Stimulated activated CD4-positive, alpha-beta T cell treated with anti-CD3 and anti-CD28 coated beads, TNF-alpha, amount 100 ng/mL, for 24 hours (primary cell): Measurements from ENCODE around the gene AGAP1.
"Not testable (repeated sequence)": the region's sequence is repeated elsewhere in the genome, so short reads cannot be mapped to it uniquely, and the experiment has no call there.

Experiments used
- DNase-seq, 3 experiments: peaks; one replicate each; pipeline ENCODE4 v3.0.0-alpha.2; 2020; ENCODE audit warnings: low read depth in 3 of 3

Gene AGAP1

DNA sequence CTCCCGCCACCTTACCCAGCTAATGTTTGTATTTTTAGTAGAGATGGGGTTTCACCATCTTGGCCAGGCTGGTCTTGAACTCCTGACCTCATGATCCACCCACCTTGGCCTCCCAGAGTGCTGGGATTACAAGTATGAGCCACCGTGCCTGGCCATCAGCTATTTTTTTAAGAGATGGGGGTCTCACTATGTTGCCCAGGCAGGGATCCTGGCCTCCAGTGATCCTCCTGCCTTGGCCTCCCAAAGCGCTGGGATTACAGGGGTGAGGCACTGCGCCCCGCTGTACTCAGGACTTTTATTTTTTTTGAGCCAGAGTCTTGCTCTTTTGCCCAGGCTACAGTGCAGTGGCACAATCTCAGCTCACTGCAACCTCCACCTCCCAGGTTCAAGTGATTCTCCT, 569.0 kb downstream of the AGAP1 start:
- not testable (repeated sequence) for DNase-seq

DNA sequence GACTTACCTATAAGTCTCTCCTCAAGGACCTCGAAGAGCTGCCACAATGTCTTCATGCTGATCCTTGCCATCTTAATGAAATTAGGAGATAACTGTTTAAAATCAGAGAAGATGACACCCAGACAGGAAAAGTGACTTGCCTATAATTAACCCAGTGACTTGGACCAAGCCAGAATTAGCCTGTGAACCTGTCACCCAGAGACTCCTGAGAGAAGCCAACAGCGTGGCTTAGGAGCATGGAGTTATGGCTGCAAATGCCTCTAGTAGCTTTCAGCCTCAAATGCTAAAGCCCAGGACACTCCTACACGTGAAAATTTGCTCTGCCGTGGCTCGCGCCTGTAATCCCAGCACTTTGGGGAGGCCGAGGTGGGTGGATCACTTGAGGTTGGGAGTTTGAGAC, 570.2 kb downstream of the AGAP1 start:
- no peak for DNase-seq

DNA sequence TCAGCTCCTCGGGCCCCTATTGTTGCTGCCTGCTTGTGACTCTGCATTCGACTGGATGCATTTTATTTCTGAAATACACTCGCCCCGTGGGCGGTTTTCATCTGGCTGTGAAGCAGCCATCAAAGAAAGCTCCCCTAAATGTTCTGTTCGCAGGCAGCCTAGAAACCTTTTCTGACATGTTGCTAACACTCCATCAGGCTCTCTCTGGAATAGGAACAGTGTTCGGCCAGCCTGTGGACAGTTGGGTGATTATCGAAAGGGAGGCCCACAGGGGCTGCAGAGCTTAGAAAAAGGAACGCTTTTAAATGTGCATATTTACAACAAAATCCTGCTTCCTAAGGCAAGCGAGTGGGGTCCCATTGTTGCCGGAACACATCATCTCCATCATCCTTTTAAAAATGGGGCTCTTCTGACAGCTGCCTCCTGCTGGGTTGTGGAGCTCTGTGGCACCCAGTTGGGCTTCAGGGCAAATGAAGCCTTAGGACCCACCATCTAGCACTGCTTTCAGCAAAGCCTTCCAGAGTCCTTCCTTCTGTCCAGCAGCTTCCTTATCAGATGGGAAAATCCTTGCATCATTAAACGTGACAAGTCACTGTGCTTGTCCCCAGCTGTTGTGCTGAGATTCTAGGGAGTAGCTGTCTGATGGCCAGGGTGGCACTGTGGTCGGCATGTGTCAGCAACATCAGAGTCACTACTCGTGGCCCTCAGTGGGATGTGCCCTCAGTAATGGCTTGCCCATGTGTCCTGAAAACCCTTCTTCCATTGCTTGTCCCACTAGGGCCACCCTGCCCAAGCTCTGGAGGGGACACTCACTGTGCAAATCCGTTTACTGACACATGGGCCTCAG, 571.7 kb downstream of the AGAP1 start:
- DNase-seq = no peak

DNA sequence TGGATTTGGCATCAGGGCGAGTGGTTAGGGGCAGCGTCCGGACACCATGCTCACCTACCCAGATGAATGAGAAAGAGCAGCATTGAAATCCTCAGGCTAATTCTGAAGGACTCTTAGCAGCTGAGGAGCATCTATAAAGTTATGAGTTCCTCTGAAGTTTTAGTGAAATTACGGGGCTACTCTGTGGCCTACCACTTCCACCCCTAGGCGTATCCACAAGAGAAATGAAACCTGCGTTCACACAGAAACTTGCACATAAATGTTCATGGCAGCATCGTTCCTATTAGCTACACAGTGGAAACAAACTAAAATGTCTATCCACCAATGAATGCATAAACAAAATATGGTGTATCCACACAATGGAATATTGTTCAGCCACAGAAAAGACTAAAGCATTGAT, 576.4 kb downstream of the AGAP1 start:
- no peak for DNase-seq

DNA sequence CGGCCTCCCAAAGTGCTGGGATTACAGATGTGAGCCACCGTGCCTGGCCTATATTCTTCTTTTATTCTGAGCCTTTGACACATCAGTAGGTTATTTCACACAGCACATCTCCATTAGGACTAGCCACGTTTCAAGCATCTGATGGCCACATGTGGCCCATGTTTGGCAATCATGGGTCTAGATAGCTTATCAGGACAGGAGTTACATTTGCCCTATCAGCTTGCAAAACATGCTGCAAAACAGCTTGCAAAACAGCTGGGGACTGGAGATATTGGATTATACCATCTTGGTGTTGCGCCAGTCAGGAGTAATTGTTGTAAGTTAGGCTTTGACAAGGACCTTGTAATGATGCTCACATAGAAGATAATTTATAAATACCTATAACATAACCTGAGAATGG, 579.4 kb downstream of the AGAP1 start:
- DNase-seq = no peak

DNA sequence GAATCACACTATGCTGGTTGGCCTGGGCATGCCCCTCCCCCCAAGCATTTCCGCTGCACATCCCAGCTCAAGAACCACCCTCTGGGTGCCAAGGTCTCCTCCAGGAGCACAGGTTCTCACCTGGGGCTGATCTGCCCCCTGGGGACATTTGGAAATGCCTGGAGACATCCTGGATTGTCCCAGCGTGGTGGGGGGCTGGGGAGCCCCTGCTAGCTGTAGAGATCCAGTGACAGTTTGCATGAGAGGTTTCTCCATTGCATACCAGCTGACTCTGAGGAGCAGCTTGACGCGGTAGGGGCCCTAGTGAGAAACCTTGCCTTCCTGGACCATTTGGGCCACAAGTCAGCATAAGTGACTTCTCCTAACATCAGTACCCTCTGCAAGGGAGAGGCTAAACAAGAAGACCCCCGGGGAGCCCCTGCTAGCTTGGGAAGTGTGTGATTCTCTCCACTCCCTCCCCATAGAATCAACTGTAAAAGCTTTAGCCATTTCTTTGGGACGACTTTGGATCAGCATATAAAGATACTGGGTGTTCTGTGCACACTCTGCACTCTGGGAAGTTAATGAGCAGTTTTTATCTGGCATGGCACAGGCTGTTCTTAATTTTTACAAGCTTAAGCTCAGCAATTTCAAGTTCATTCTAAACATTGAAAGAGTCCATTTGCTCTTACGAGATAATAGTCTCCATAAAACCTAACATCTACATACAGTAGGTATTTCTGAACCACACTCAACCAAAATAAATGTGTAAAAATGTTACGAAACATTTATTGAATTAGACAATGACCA, 580.2 kb downstream of the AGAP1 start:
- DNase-seq = no peak

DNA sequence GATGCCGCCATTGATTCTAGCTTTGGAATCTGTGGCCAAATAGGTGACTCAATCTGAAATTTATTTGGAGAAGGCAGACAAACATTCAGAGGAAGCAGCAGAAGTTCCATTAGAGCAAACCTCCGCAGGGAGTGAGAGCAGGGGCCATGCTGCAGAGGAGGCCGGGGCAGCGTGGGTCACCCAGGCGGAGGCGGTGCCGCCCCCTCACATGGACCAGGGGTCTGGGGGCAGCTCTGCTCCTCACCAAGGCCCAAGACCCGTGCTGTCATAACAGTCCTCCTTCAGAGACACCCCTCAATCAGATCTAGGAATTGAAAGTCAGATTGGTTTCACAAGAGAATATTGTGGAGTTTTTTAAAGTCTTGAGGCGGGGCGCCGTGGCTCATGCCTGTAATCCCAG, 582.0 kb downstream of the AGAP1 start:
- DNase-seq = no peak

DNA sequence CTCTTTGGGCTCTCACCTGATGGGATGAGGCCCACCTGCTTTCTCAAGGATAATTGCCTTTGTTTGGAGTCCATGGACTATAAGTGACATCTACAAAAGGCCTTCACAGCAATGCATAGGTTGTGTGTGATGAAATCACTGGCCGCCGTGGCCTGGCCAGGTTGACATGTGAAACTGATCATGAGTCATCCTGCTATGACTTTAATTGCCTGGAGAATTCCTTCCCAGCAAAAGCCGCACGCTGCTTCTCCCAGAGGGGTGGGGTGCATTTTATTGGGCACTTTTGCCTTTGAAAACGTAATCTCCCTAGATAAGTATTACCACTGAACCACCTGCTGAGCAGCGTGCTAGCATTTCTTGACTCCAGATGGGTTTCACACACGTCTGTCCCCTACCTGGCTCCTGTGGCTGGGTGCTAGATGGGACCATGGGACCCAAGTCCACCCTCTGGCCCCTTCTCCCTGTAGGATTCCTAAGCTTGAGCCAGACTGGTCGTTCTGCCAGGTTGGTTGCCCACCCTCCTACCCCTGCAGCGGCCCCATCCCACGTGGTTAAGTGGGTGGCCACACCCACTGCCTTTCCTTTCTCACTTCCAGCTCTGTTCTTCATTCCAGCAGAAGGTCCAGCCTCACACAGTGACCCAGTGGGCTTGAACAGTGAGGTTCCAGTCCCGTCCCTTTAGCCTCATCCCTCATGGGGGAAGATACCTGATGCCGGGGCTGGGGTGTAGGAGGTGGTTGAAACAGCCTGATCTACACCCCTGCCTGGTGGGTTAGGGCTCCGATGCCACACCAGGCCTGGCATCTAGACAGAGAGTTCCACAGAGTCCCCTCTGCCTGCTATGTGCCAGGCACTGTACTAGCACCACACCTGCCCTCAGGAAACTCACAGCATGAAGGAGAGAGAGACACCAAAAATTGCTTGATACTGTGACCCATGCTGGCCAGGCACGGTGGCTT, 584.7 kb downstream of the AGAP1 start:
- DNase-seq = no peak

DNA sequence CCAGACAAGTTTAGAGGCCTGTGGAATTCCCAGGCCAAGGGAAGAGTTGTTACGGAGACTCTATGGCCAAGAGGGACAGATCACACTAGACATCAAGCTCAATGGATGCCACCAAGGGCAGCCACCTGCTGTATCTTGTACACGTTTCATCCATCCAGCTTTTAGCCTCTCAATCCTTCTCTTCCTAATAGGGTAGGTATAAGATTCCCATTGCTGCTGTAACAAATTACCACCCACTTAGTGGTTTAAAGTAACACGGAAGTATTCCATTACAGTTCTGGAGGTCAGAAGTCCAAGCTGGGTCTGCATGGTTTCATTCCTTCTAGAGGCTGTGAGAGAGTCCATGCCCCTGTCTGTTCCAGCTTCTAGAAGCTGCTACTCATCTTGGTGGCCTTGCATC, 586.6 kb downstream of the AGAP1 start:
- DNase-seq = no peak

DNA sequence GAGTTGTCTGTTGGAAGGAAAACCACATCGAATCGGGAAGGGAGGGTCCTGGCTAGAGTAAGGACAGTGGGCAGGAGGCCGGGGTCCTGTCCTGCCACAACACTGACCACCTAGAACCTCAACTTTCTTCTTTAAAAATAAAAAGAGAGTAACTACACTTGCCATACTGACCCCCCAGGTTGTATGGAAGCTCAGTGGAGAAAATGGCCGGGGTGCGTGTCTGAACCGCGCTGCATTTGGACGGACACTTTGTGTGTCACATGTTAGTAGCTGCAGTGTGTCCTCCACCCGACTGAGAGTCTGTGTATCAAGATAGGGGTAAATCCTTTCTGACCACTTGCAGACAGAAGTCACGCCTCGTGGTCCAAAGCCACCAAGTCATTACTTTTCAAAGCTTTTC, 587.3 kb downstream of the AGAP1 start:
- no peak for DNase-seq

DNA sequence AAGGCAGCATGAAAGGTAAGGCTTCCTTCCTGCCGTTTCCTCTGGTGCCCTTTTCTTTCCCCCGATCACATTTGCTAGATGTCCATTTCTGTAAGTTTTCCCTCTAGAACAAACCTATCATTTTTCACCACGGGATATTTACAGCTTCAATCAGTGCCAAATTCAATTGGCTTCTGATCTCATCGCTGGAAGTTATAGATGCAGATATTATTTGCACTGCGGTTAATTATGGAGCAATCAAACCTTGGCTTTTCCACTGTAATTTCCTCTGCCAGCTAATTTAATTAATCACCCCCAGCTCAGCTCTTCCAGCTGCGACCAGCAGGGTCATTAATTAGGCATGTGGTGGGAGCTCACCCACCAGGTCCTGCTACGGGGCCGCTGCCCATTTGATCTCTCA, 588.2 kb downstream of the AGAP1 start:
- no peak for DNase-seq

DNA sequence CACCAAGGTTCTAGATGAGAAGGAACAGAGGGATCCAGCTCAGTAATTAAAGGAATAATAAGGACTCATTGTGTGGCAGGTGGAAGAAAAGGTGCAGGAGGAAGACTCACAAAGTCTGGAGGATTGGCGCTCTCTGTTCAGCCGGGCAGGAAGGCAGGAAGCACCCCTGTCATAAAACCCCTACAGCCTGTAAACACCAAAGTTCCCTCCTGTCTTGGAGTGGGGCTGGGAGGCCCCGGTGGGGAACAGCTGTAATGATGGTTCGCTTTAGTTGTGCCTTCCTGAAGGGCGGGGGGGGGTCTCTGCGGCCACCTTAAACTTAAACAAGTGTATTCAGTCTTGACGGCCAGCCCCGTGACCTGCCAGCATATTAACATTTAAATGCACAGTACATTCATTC, 590.1 kb downstream of the AGAP1 start:
- no peak for DNase-seq

DNA sequence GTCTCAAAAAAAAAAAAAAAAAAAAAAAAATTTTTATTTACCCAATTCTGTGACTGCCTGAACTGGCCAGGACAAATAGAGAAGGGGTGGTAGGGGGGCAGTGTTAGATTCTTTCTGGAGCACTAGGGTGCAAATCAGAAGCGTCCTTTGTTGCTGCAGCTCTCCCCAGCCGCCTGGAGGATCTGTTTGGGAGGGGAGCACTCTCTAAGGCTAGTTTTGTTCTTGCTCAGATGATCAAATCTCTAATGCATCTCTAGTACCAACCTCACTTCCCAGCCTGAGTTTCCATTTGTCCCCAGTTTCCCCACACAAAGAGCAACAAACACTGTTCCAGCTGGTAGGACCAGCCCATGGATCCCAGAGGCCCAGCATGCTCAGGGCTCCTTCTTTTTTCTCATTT, 591.4 kb downstream of the AGAP1 start:
- no peak for DNase-seq

DNA sequence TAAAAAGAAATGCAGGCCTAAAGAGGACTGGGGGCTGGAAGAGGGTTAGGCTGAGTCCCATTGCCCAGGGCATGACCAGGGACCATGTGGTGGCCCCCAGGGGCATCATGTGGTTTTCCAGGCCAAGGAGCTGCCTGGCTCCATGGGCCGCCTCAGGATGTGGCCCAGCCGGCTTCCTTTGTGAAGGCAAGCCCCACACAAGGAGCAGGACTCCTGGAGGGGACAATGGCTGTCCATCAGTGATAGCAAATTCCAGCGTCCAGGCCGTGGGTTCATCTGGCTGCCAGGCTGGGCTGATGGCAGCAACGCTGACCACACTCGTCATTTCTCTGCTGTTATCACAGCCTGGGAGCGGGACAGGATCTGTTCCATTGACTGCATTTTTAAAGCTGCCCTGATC, 591.8 kb downstream of the AGAP1 start:
- DNase-seq = no peak

DNA sequence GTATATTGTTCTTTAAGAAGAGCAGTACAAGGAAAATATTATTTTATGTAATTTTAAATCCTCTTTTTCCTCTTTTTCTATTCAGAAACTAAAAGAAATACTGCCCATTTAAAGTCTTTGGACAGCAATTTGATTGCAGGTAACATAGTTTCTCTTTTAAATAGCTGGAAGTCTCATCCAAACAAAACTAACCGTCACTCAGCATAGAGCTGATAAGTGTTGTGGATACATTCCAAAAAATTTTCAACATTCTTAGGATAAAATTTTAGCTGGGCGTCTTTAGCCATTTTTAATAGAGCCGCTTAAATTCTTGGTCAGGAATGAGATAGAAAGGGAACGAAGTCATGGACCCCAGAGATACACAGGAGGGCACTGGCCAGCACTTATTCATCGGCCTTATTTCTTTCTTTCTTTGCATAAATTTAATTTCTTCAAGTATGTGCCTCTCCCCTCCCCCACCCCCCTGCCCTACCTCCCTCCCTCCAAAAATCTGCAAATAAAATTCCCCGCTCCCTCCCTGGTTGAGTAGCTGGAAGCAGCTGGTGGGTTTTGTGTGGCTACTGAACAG, 592.6 kb downstream of the AGAP1 start:
- DNase-seq = no peak

DNA sequence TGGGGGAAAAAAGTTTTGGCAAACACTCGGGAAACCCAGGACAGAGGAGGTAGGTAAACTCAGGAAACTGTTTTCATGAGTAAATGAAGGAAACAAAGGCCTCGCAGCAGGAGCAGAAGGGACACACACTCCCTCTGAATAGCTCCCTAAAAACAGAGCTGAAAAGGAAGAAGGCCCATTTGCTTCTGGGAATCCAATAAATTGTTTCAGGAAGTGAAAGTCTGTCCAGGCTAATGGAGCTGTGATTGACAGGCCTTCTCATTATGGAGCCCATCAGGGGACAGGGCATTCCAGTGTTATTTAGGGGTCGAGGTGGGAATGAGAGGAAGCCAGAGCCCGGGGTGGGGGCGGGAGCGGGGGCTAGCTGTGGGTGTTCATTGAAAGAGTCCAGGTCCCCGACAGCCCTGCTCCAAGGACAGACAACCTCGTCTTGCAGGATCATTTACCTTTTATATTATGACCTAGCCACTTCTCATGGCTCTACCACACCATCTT, 593.2 kb downstream of the AGAP1 start:
- DNase-seq = no peak

DNA sequence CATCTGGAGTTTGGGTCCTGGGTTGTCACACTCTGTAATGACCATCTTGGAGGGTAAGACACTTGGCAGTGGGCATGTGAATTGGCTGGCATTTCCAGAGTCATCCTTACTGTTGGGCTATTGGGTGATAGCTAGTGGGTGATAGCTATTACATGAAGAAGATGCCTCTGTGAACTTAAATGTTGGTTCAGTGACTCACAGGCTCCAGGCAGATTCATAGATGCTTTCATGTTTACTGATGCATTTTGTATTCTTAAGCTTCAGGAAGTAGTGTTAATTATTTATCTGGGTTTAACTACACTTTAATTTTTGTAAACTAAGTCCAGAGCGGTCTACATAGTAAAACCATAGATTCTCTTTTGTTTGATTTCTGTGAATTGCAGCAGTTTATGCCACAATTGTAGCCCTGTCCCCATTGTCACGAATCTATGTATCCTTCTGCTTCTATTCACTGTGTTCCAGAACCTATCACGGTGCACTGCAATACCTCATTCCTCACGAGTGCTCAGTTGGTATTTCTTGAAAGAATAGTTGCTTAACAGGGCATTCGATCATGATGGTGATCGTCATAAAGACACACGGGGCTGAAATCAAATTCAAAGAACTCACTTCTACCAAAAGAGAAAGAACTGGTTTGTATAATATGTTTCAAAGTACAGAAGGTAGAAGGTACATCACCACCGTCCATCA, 594.7 kb downstream of the AGAP1 start:
- DNase-seq = no peak

DNA sequence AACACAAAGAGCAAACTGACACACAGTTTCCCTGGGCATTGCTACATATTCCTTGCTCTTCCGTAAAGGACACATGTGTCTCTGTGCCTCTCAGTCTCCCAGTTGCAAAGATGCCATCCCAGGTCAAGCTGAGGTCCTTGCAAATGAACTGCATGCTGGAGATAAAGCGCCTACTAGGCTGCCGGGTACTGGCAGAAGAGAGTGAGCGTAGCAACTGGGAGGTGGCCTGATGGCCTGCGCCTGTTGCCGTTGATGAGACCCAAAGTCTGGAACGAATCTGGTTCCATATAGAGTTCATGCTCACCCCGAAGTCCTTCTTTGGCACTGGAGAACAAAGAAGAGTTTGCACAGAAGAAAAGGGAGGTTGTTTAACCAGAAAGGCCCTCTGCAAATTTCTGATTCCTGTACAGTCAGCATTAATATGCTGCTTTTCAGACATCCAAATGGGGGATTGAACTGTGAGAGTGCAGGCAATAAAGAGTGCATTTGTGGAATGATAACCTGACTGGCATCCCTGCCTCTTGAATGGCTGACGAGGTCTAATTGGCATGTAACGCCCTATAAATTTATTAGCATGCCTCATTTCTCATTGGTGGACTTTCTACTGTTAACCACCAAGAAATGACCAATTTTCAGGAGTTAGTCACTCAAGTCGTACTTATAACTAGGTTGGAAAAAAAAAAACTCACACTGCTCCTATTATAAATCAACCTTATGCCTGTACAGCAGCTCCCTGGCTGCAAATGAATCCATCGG, 595.6 kb downstream of the AGAP1 start:
- DNase-seq = no peak

DNA sequence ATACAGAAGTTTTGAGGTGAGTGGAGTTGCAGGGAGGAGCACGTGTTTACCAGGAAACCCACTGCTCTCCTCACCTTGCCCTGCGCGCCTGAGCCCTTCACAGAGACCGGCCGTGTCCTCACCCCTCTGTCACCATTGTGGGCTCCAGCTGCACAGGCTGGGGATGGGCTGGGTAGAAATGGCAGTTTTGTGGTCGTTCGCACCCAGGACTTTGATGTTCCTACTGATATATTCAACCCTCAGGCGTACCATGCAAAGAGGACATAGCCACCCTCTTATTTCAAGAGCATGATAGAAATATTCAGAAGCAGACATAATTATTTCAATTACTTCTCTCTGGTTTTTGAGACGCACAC, 596.2 kb downstream of the AGAP1 start:
- no peak for DNase-seq

DNA sequence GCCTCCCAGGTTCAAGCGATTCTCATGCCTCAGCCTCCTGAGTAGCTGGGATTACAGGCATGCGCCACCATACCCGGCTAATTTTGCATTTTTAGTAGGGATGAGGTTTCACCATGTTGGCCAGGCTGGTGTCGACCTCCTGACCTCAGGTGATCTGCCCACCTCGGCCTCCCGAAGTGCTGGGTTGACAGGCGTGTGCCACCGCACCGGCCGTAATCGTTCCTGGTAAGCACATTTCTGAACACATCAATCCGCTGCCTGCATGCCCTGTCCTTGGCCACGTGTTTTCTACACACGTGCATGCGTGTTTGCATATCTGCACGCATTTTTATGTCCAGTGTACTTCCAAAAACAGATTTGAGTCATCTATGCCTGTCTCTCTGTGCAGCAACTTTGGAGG, 597.0 kb downstream of the AGAP1 start:
- not testable (repeated sequence) for DNase-seq
